ENCODE measurements around the gene VWA2. TPM values are rescaled to one million over a fixed set of nuclear protein-coding genes. Genes with fewer than 3 reads are reported as not detected.

VWA2 gene
- total and polyA plus RNA-seq, 10 of the 15 experiments (the other 5 are each of a cell fraction or from before 2014, with no cell fraction given) = 0.03 TPM; not detected in 9

- TF ChIP-seq IRF5 (IDR thresholded peaks at IDR 0.05; ENCODE audit: borderline replicate concordance) (no peak), JUNB (IDR thresholded peaks at IDR 0.05) (peak; percentile 43; the same call in 1 of the 2 replicates), POU2F2 (IDR thresholded peaks at IDR 0.05; ENCODE audit: borderline replicate concordance, low read depth, low read length) (0 out of 3 replicates have a peak, but pooled peaks have one; percentile 46), KDM1A (IDR thresholded peaks at IDR 0.05; ENCODE audit: borderline replicate concordance) (no peak), CTCF (IDR thresholded peaks at IDR 0.05 in 2 of 3, conservative IDR thresholded peaks at IDR 0.05 in 1 of 3; ENCODE audit: control insufficient read depth in 2 of 3, extremely low read depth in 1 of 3, insufficient read depth in 1 of 3, low read depth in 3 of 3, low read length in 3 of 3) (peak; percentile 77 to 91 (median 87); a peak in 5 of 6 replicates), ZBTB33 (IDR thresholded peaks at IDR 0.05) (no peak), HSF1 (IDR thresholded peaks at IDR 0.05; ENCODE audit: low read depth, low read length) (no peak), PKNOX1 (IDR thresholded peaks at IDR 0.05) (no peak), SIX5 (IDR thresholded peaks at IDR 0.05; ENCODE audit: low read depth, low read length, severe bottlenecking) (no peak), ZNF592 (IDR thresholded peaks at IDR 0.05) (no peak), BCLAF1 (IDR thresholded peaks at IDR 0.05) (no peak), STAT3 (IDR thresholded peaks at IDR 0.05; ENCODE audit: low read depth, low read length) (no peak), HDAC2 (IDR thresholded peaks at IDR 0.05) (no peak)
These were observed 65.0 kb downstream of the VWA2 start (continued) for GRCh38 chr10:114304017-114304570.
